HepG2 (cell line): ENCODE results near the gene HELZ2. TPM values are rescaled to one million over a fixed set of nuclear protein-coding genes. Genes with fewer than 3 reads are reported as not detected.
A peak's percentile ranks its signal among the peaks of the same experiment; 100 is the strongest.

Experiments used
- KLF13 ChIP-seq: sonication (generic); formaldehyde crosslinking; IDR thresholded peaks from 2 replicates; pipeline ENCODE4 v1.4.0; 2020; ENCODE audit warnings: mild to moderate bottlenecking, missing genetic modification reagents
- NR1H2 ChIP-seq: sonication (generic); formaldehyde crosslinking; IDR thresholded peaks from 2 replicates; pipeline ENCODE4 v1.8.1; 2022; ENCODE audit warnings: low read depth, missing genetic modification reagents, borderline replicate concordance
- NR2F2 ChIP-seq: IDR thresholded peaks from 2 replicates; pipeline ENCODE4 v1.6.1; 2012; ENCODE audit warnings: low read depth, inconsistent platforms, borderline replicate concordance
- PITX1 ChIP-seq: sonication (generic); formaldehyde crosslinking; IDR thresholded peaks from 2 replicates; pipeline ENCODE4 v1.5.1; 2020; ENCODE audit warnings: mild to moderate bottlenecking, missing genetic modification reagents
- RBFOX2 ChIP-seq: fragments of 200-400 bp; formaldehyde crosslinking; IDR thresholded peaks from 2 replicates; pipeline ENCODE4 v1.6.1; 2017; ENCODE audit warnings: low read depth, mild to moderate bottlenecking, low read length
- XRCC5 ChIP-seq: fragments of 200-400 bp; formaldehyde crosslinking; optimal IDR thresholded peaks from 2 replicates; pipeline ENCODE3; 2017; ENCODE audit warnings: mild to moderate bottlenecking, low read length
- ZNF121 ChIP-seq: sonication (generic); formaldehyde crosslinking; IDR thresholded peaks from 2 replicates; pipeline ENCODE4 v1.5.0; 2020; ENCODE audit warnings: mild to moderate bottlenecking, missing genetic modification reagents
- ZNF136 ChIP-seq: sonication (generic); formaldehyde crosslinking; IDR thresholded peaks from 2 replicates; pipeline ENCODE4 v1.8.1; 2022; ENCODE audit warnings: low read depth, mild to moderate bottlenecking, moderate library complexity, missing genetic modification reagents
- ZNF180 ChIP-seq: sonication (generic); formaldehyde crosslinking; IDR thresholded peaks from 2 replicates; pipeline ENCODE4 v1.4.0; 2020; ENCODE audit warnings: low read depth, missing genetic modification reagents, borderline replicate concordance
- ZNF207 ChIP-seq: fragments of 450-650 bp; IDR thresholded peaks from 2 replicates; pipeline ENCODE4 v1.6.1; 2016; ENCODE audit warnings: antibody characterized with exemption, borderline replicate concordance
- ZNF253 ChIP-seq: sonication (generic); formaldehyde crosslinking; IDR thresholded peaks from 2 replicates; pipeline ENCODE4 v1.8.0; 2022; ENCODE audit warnings: mild to moderate bottlenecking, missing genetic modification reagents, borderline replicate concordance
- ZNF256 ChIP-seq: sonication (generic); formaldehyde crosslinking; conservative IDR thresholded peaks from 2 replicates; pipeline ENCODE4 v1.4.0; 2020; ENCODE audit warnings: missing genetic modification reagents
- ZNF737 ChIP-seq: sonication (generic); formaldehyde crosslinking; IDR thresholded peaks from 2 replicates; pipeline ENCODE4 v1.5.0; 2020; ENCODE audit warnings: missing genetic modification reagents, mild to moderate bottlenecking, borderline replicate concordance
- ZNF788 ChIP-seq: sonication (generic); formaldehyde crosslinking; IDR thresholded peaks from 2 replicates; pipeline ENCODE4 v1.5.0; 2020; ENCODE audit warnings: mild to moderate bottlenecking, missing genetic modification reagents, borderline replicate concordance
- ZSCAN31 ChIP-seq: sonication (generic); formaldehyde crosslinking; IDR thresholded peaks from 2 replicates; pipeline ENCODE4 v1.5.0; 2020; ENCODE audit warnings: low read depth, mild to moderate bottlenecking, missing genetic modification reagents
- polyA plus RNA-seq, 8 experiments: library from polyadenylated mRNA; depleted of rRNA in 3 of 8; stranded (reverse) in 7 of 8; unstranded in 1 of 8; fragments of >200 nt; fragmentation: Illumina TruSeq in 4 of 8; extraction: Trizol in 4 of 8; gene quantifications; 2 replicates each; pipeline versions ENCODE4 v1.2.1 to v1.2.3, GENCODE V29; 2011 to 2016; ENCODE audit warnings: low read depth in 4 of 8, missing spikeins in 1 of 8, mixed read lengths in 1 of 8; ENCODE audit not compliant: insufficient read depth in 1 of 8
- total RNA-seq, 5 experiments: library from RNA; depleted of rRNA; stranded (reverse); fragments of >200 nt; fragmentation: Illumina TruSeq; extraction: Trizol; gene quantifications; 2 replicates each; pipeline ENCODE4 v1.2.3, GENCODE V29; 2016; ENCODE audit warnings: low read depth in 1 of 5
- TF ChIP-seq, protein P1 (sequence below): sonication (generic); formaldehyde crosslinking; IDR thresholded peaks from 2 replicates; pipeline ENCODE4 v1.4.0; 2020; ENCODE audit warnings: missing genetic modification reagents
- TF ChIP-seq, protein P2 (sequence below): sonication (generic); formaldehyde crosslinking; IDR thresholded peaks from 2 replicates; pipeline ENCODE4 v1.8.0; 2022; ENCODE audit warnings: mild to moderate bottlenecking, missing genetic modification reagents; ENCODE audit not compliant: insufficient replicate concordance
- TF ChIP-seq, protein P3 (sequence below): sonication (generic); formaldehyde crosslinking; IDR thresholded peaks from 2 replicates; pipeline ENCODE4 v1.9.0; 2021; ENCODE audit warnings: missing genetic modification reagents, borderline replicate concordance
- TF ChIP-seq, protein P4 (sequence below): sonication (generic); formaldehyde crosslinking; IDR thresholded peaks from 2 replicates; pipeline ENCODE4 v1.4.0; 2020; ENCODE audit warnings: missing genetic modification reagents, mild to moderate bottlenecking, borderline replicate concordance

The HELZ2 gene
- total and polyA plus RNA-seq, 2 of the 13 experiments (the other 11 are each of a cell fraction or from before 2014, with no cell fraction given) = 9.6 to 10.1 TPM

DNA sequence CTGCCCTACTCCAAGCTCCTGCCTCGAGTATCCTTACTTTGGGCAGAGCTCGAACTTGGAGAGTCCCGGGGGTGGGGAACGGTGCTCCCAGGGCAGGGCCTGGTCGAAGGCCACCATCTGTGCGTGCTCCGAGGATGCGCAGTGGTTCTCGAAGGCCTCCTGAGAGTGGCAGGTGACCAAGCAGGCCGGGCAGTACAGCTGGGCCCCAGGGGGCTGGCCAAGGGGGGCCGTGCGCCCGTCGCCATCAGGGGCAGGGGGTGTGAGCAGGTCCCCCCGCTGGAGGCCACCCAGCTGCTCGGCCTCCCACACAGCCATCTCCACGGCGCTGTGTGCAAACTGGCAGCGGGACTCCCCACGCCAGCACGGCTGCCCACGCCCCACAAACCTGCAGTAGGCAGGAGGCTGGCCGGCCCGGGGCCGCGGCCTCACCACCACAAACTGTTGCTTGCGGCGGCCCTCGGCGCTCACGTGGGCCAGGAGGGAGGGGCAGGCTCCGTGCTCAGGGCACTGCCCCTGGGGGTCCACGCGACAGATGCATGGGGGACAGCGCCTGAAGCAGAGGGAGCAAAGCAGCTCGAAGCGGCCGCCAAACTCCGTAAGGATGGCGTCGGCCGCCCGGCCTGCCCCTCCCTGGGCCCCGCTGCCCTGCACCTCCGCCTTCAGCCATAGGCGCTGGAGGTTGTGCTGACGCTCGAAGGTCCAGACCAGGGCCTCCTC is 1.8 kb downstream of the HELZ2 start (continued):
- TF ChIP-seq, protein P1, sequence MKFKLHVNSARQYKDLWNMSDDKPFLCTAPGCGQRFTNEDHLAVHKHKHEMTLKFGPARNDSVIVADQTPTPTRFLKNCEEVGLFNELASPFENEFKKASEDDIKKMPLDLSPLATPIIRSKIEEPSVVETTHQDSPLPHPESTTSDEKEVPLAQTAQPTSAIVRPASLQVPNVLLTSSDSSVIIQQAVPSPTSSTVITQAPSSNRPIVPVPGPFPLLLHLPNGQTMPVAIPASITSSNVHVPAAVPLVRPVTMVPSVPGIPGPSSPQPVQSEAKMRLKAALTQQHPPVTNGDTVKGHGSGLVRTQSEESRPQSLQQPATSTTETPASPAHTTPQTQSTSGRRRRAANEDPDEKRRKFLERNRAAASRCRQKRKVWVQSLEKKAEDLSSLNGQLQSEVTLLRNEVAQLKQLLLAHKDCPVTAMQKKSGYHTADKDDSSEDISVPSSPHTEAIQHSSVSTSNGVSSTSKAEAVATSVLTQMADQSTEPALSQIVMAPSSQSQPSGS = no peak
- no peak for TF ChIP-seq ZNF207
- TF ChIP-seq ZNF136 = no peak
- TF ChIP-seq, protein P2, sequence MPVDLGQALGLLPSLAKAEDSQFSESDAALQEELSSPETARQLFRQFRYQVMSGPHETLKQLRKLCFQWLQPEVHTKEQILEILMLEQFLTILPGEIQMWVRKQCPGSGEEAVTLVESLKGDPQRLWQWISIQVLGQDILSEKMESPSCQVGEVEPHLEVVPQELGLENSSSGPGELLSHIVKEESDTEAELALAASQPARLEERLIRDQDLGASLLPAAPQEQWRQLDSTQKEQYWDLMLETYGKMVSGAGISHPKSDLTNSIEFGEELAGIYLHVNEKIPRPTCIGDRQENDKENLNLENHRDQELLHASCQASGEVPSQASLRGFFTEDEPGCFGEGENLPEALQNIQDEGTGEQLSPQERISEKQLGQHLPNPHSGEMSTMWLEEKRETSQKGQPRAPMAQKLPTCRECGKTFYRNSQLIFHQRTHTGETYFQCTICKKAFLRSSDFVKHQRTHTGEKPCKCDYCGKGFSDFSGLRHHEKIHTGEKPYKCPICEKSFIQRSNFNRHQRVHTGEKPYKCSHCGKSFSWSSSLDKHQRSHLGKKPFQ (CRISPR knock-in tag) = no peak
- no peak for TF ChIP-seq NR1H2 (CRISPR knock-in tag)
- peak; percentile 67; the same call in 1 of the 2 replicates for TF ChIP-seq ZNF253
- 0 out of 2 replicates have a peak, but pooled peaks have one; percentile 36 for TF ChIP-seq RBFOX2
- peak; percentile 44; the same call in 1 of the 2 replicates for TF ChIP-seq ZNF788 (CRISPR knock-in tag)
- no peak for TF ChIP-seq ZNF180 (CRISPR knock-in tag)
- TF ChIP-seq KLF13 = peak; percentile 78; the same call in 1 of the 2 replicates
- TF ChIP-seq NR2F2 = no peak
- TF ChIP-seq ZNF256 = no peak
- TF ChIP-seq, protein P3, sequence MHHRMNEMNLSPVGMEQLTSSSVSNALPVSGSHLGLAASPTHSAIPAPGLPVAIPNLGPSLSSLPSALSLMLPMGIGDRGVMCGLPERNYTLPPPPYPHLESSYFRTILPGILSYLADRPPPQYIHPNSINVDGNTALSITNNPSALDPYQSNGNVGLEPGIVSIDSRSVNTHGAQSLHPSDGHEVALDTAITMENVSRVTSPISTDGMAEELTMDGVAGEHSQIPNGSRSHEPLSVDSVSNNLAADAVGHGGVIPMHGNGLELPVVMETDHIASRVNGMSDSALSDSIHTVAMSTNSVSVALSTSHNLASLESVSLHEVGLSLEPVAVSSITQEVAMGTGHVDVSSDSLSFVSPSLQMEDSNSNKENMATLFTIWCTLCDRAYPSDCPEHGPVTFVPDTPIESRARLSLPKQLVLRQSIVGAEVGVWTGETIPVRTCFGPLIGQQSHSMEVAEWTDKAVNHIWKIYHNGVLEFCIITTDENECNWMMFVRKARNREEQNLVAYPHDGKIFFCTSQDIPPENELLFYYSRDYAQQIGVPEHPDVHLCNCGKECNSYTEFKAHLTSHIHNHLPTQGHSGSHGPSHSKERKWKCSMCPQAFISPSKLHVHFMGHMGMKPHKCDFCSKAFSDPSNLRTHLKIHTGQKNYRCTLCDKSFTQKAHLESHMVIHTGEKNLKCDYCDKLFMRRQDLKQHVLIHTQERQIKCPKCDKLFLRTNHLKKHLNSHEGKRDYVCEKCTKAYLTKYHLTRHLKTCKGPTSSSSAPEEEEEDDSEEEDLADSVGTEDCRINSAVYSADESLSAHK (CRISPR knock-in tag) = no peak
- no peak for TF ChIP-seq PITX1
- TF ChIP-seq ZNF121 = no peak
- no peak for TF ChIP-seq XRCC5
- TF ChIP-seq ZNF737 = no peak
- TF ChIP-seq, protein P4, sequence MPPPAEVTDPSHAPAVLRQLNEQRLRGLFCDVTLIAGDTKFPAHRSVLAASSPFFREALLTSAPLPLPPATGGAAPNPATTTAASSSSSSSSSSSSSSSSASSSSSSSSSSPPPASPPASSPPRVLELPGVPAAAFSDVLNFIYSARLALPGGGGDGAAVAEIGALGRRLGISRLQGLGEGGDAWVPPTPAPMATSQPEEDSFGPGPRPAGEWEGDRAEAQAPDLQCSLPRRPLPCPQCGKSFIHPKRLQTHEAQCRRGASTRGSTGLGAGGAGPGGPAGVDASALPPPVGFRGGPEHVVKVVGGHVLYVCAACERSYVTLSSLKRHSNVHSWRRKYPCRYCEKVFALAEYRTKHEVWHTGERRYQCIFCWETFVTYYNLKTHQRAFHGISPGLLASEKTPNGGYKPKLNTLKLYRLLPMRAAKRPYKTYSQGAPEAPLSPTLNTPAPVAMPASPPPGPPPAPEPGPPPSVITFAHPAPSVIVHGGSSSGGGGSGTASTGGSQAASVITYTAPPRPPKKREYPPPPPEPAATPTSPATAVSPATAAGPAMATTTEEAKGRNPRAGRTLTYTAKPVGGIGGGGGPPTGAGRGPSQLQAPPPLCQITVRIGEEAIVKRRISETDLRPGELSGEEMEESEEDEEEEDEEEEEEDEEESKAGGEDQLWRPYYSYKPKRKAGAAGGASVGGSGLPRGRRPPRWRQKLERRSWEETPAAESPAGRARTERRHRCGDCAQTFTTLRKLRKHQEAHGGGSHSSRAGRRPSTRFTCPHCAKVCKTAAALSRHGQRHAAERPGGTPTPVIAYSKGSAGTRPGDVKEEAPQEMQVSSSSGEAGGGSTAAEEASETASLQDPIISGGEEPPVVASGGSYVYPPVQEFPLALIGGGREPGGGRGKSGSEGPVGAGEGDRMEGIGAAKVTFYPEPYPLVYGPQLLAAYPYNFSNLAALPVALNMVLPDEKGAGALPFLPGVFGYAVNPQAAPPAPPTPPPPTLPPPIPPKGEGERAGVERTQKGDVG = no peak
- no peak for TF ChIP-seq ZSCAN31 (CRISPR knock-in tag)
